ENCODE data around the gene CTNNB1. TPM values are rescaled to one million over a fixed set of nuclear protein-coding genes. Genes with fewer than 3 reads are reported as not detected.

Gene CTNNB1
- total RNA-seq, 4 donors from 2014 or later, result 311 to 417 (median 361) TPM

- Histone ChIP-seq H3K9me3 (no peaks in the 10 kb centered on the region), H3K4me3 (no peak overlapping the region), H3K4me1 (no peaks in the 10 kb centered on the region), H3K27me3 (no peaks in the 10 kb centered on the region), H3K27ac (no peak overlapping the region), H3K36me3 (no peaks in the 10 kb centered on the region)
- no peak for DNase-seq (ENCODE audit: low spot score in 2 of 2)
- 84% methylated on average over 1 of the region's 1 CpG for WGBS
- TF ChIP-seq CTCF (IDR thresholded peaks at IDR 0.05) (no peak), EP300 (IDR thresholded peaks at IDR 0.05) (no peak), POLR2AphosphoS5 (IDR thresholded peaks at IDR 0.05) (no peak), POLR2A (IDR thresholded peaks at IDR 0.05) (no peak)
Measured at GRCh38 chr3:41192885-41193284, 6.4 kb upstream of the CTNNB1 start.

GRCh38 chr3:41193794-41194539 is 5.3 kb upstream of the CTNNB1 start:
- no peak for TF ChIP-seq CTCF (IDR thresholded peaks at IDR 0.05)
- TF ChIP-seq EP300 (IDR thresholded peaks at IDR 0.05), result no peak
- TF ChIP-seq POLR2A (IDR thresholded peaks at IDR 0.05), result no peak
- no peak for TF ChIP-seq POLR2AphosphoS5 (IDR thresholded peaks at IDR 0.05)
- H3K27ac ChIP-seq, result no peak overlapping the region
- no peaks in the 10 kb centered on the region for H3K9me3 ChIP-seq
- 85% methylated on average over 4 of the region's 4 CpGs for WGBS
- no peaks in the 10 kb centered on the region for H3K36me3 ChIP-seq
- no peak overlapping the region for H3K4me3 ChIP-seq
- DNase-seq (ENCODE audit: low spot score in 2 of 2), result no peak
- no peaks in the 10 kb centered on the region for H3K27me3 ChIP-seq
- peaks cover 6% of the 10 kb centered on the region for H3K4me1 ChIP-seq

GRCh38 chr3:41194701-41195100 is 4.6 kb upstream of the CTNNB1 start:
- no peaks in the 10 kb centered on the region for H3K27me3 ChIP-seq
- peaks cover 6% of the 10 kb centered on the region for H3K4me1 ChIP-seq
- H3K9me3 ChIP-seq, result no peaks in the 10 kb centered on the region
- no peak for DNase-seq (ENCODE audit: low spot score in 2 of 2)
- no peak overlapping the region for H3K4me3 ChIP-seq
- H3K27ac ChIP-seq, result no peak overlapping the region
- WGBS, result 93% methylated on average over 8 of the region's 8 CpGs
- no peaks in the 10 kb centered on the region for H3K36me3 ChIP-seq
- no peak for TF ChIP-seq POLR2A (IDR thresholded peaks at IDR 0.05)
- no peak for TF ChIP-seq CTCF (IDR thresholded peaks at IDR 0.05)
- TF ChIP-seq POLR2AphosphoS5 (IDR thresholded peaks at IDR 0.05), result no peak
- TF ChIP-seq EP300 (IDR thresholded peaks at IDR 0.05), result no peak

GRCh38 chr3:41195946-41196345 is 3.4 kb upstream of the CTNNB1 start:
- Histone ChIP-seq H3K4me3 (no peak overlapping the region), H3K27me3 (no peaks in the 10 kb centered on the region), H3K9me3 (no peaks in the 10 kb centered on the region), H3K27ac (no peak overlapping the region), H3K4me1 (peaks cover 10% of the 10 kb centered on the region), H3K36me3 (no peaks in the 10 kb centered on the region)
- no peak for DNase-seq (ENCODE audit: low spot score in 2 of 2)
- 92% methylated on average over 7 of the region's 7 CpGs for WGBS
- no peak for TF ChIP-seq POLR2A (IDR thresholded peaks at IDR 0.05)
- TF ChIP-seq CTCF (IDR thresholded peaks at IDR 0.05), result no peak
- no peak for TF ChIP-seq POLR2AphosphoS5 (IDR thresholded peaks at IDR 0.05)
- no peak for TF ChIP-seq EP300 (IDR thresholded peaks at IDR 0.05)

GRCh38 chr3:41196499-41197410 is 2.5 kb upstream of the CTNNB1 start:
- no peaks in the 10 kb centered on the region for H3K36me3 ChIP-seq
- H3K27ac ChIP-seq, result no peak overlapping the region
- peaks cover 18% of the 10 kb centered on the region for H3K4me1 ChIP-seq
- 92% methylated on average over 9 of the region's 9 CpGs for WGBS
- no peak for DNase-seq (ENCODE audit: low spot score in 2 of 2)
- H3K9me3 ChIP-seq, result no peaks in the 10 kb centered on the region
- TF ChIP-seq POLR2AphosphoS5 (IDR thresholded peaks at IDR 0.05), result no peak
- H3K27me3 ChIP-seq, result no peaks in the 10 kb centered on the region
- no peak overlapping the region for H3K4me3 ChIP-seq
